UCSD-AML1 (cell line): Measurements from ENCODE around the gene BEAN1.

Experiments
- DNase-seq: peaks from one replicate; lab custom pipeline; 2025; ENCODE audit not compliant: unreplicated experiment; lab: John Stamatoyannopoulos, UW

BEAN1 gene

GRCh38 chr16:66519482-66520373, 92.6 kb downstream of the BEAN1 start:
- no peak for DNase-seq

GRCh38 chr16:66520406-66521170, 93.5 kb downstream of the BEAN1 start:
- DNase-seq, result peak; percentile 41

- DNase-seq, result no peak
Measured at GRCh38 chr16:66521252-66521713, 94.2 kb downstream of the BEAN1 start.

- DNase-seq, result peak; percentile 85
Measured at GRCh38 chr16:66521951-66522771, 95.1 kb downstream of the BEAN1 start.

- no peak for DNase-seq
Measured at GRCh38 chr16:66522816-66523590, 95.9 kb downstream of the BEAN1 start.

GRCh38 chr16:66523861-66524354, 96.8 kb downstream of the BEAN1 start:
- DNase-seq, result peak; percentile 55

- DNase-seq, result peak; percentile 81
Measured at GRCh38 chr16:66524601-66525164, 97.6 kb downstream of the BEAN1 start.

GRCh38 chr16:66525396-66526180, 98.5 kb downstream of the BEAN1 start:
- no peak for DNase-seq

GRCh38 chr16:66528294-66528693, 101.2 kb downstream of the BEAN1 start:
- DNase-seq, result no peak

- DNase-seq, result no peak
Measured at GRCh38 chr16:66529475-66529874, 102.4 kb downstream of the BEAN1 start.
